ENCODE measurements around the gene CNTNAP2. TPM values are rescaled to one million over a fixed set of nuclear protein-coding genes. Genes with fewer than 3 reads are reported as not detected.

CNTNAP2 gene
- polyA plus RNA-seq, 1 experiment: not detected

GRCh38 chr7:147805996-147806576 lies 1689.5 kb downstream of the CNTNAP2 start:
- no peaks in the 10 kb centered on the region for H3K27me3 ChIP-seq (ENCODE audit: control insufficient read depth, insufficient read depth, low read length)
- no peaks in the 10 kb centered on the region for H3K36me3 ChIP-seq (ENCODE audit: control insufficient read depth, insufficient read depth, low read length)
- TF ChIP-seq CTCF (IDR thresholded peaks at IDR 0.05; ENCODE audit: insufficient read depth, low read depth, low read length): no peak
- DNase-seq (ENCODE audit: low read depth): no peak
- no peak overlapping the region for H3K4me3 ChIP-seq (ENCODE audit: low read depth, low read length)
- CTCF ChIA-PET: no interaction called here
- POLR2A ChIA-PET: no interaction called here

GRCh38 chr7:147809786-147810185 lies 1693.2 kb downstream of the CNTNAP2 start:
- CTCF ChIA-PET: no interaction called here
- no peaks in the 10 kb centered on the region for H3K27me3 ChIP-seq (ENCODE audit: control insufficient read depth, insufficient read depth, low read length)

GRCh38 chr7:147810269-147810668 lies 1693.7 kb downstream of the CNTNAP2 start:
- Histone ChIP-seq H3K4me3 (ENCODE audit: low read depth, low read length) (no peak overlapping the region), H3K27me3 (ENCODE audit: control insufficient read depth, insufficient read depth, low read length) (no peaks in the 10 kb centered on the region), H3K36me3 (ENCODE audit: control insufficient read depth, insufficient read depth, low read length) (no peaks in the 10 kb centered on the region)
- POLR2A ChIA-PET: no interaction called here
- DNase-seq (ENCODE audit: low read depth): no peak
- no peak for TF ChIP-seq CTCF (IDR thresholded peaks at IDR 0.05; ENCODE audit: insufficient read depth, low read depth, low read length)
- CTCF ChIA-PET: no interaction called here

More at GRCh38 chr7:147809786-147810185, 1693.2 kb downstream of the CNTNAP2 start:
- Histone ChIP-seq H3K4me3 (ENCODE audit: low read depth, low read length) (no peak overlapping the region), H3K36me3 (ENCODE audit: control insufficient read depth, insufficient read depth, low read length) (no peaks in the 10 kb centered on the region)
- TF ChIP-seq CTCF (IDR thresholded peaks at IDR 0.05; ENCODE audit: insufficient read depth, low read depth, low read length): no peak
- POLR2A ChIA-PET: no interaction called here
- no peak for DNase-seq (ENCODE audit: low read depth)

GRCh38 chr7:147811923-147812322 lies 1695.3 kb downstream of the CNTNAP2 start:
- H3K27me3 ChIP-seq (ENCODE audit: control insufficient read depth, insufficient read depth, low read length): no peaks in the 10 kb centered on the region
- H3K36me3 ChIP-seq (ENCODE audit: control insufficient read depth, insufficient read depth, low read length): no peaks in the 10 kb centered on the region
- no peak for DNase-seq (ENCODE audit: low read depth)
- TF ChIP-seq CTCF (IDR thresholded peaks at IDR 0.05; ENCODE audit: insufficient read depth, low read depth, low read length): no peak
- POLR2A ChIA-PET: no interaction called here
- no peak overlapping the region for H3K4me3 ChIP-seq (ENCODE audit: low read depth, low read length)
- CTCF ChIA-PET: no interaction called here

- POLR2A ChIA-PET: no interaction called here
- no peak for DNase-seq (ENCODE audit: low read depth)
- Histone ChIP-seq H3K27me3 (ENCODE audit: control insufficient read depth, insufficient read depth, low read length) (no peaks in the 10 kb centered on the region), H3K4me3 (ENCODE audit: low read depth, low read length) (no peak overlapping the region), H3K36me3 (ENCODE audit: control insufficient read depth, insufficient read depth, low read length) (no peaks in the 10 kb centered on the region)
- CTCF ChIA-PET: no interaction called here
- no peak for TF ChIP-seq CTCF (IDR thresholded peaks at IDR 0.05; ENCODE audit: insufficient read depth, low read depth, low read length)
Measured at GRCh38 chr7:147813316-147813715, 1696.7 kb downstream of the CNTNAP2 start.

Data from BJ (cell line).